ENCODE measurements around the gene PRKN. TPM values are rescaled to one million over a fixed set of nuclear protein-coding genes. Genes with fewer than 3 reads are reported as not detected.

PRKN gene
- total RNA-seq, 1 experiment from 2014 or later, result not detected

DNA sequence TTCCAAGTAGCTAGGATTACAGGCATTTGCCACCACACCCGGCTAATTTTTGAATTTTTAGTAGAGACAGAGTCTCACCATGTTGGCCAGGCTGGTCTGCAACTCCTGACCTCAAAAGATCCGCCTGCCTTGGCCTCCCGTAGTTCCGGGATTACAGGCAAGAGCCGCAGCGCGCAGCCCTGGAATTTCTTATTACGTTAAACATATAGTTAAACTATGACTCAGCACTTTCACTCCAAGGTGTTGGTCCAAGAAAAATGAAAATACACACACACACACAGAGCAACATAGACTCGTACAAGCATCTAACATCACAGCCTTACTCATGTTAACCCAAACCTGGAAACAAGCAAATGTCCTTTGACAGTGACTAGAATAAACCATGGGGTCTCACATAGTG, 663.9 kb downstream of the PRKN start:
- DNase-seq (ENCODE audit: low read depth), result peak; percentile 41

DNA sequence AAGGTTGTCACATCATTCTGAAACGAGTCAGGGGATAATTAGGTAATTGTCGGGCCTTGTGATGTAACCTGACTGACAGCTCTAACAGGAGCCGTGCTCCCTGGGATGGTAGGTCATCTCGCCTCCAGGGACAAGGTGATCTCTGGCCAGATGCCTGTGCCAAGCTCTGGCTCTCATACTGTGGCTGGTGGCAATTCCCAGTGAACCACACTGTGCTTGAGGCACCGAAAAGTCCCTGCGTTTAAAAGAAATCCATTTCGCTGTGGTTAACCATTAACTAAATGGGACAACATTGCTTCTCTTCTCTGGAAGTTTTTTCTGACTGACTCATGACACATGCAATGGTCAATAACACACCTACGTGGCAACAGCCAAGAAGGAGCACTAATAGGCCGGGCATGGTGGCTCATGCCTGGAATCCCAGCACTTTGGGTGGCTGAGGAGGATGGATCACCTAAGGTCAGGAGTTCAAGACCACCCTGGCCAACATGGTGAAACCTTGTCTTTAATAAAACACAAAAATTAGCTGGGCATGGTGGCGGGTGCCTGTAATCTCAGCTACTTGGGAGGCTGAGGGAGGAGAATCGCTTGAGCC, 669.2 kb downstream of the PRKN start:
- DNase-seq (ENCODE audit: low read depth), result peak; percentile 78

DNA sequence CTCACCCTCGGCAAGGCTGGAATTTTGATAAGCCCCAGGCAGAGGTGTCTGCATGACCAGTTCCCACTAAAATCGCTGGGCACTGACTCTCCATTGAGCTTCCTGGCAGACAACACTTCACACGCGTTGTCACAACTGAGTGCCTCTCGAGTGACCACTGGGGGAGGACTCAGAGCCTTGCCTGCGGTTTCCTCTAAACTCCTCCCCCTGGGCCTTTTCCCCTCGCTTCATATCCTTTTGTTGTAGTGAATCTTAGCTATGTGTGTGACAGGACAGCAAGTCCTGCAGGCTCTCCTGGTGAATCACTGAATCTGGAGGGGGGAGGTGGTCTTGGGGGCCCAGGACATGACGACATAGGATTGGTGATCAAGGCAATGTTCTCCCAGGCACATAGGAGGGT, 670.8 kb downstream of the PRKN start:
- DNase-seq (ENCODE audit: low read depth), result peak; percentile 69

DNA sequence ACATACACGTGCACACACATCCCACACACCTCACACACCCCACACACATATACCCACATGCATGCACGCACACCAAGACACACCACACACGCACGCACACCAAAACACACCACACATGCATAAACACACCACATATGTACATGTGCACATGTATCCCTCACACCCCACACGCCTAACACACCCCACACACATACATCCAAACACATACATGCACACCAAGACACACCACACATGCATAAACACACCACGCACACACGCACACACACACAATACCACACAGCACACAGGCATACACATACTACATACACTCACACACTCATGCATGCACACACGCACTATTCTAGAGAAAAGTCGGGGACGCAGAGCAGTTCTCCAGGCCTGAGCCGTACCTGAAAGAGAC, 671.5 kb downstream of the PRKN start:
- DNase-seq (ENCODE audit: low read depth), result no peak

DNA sequence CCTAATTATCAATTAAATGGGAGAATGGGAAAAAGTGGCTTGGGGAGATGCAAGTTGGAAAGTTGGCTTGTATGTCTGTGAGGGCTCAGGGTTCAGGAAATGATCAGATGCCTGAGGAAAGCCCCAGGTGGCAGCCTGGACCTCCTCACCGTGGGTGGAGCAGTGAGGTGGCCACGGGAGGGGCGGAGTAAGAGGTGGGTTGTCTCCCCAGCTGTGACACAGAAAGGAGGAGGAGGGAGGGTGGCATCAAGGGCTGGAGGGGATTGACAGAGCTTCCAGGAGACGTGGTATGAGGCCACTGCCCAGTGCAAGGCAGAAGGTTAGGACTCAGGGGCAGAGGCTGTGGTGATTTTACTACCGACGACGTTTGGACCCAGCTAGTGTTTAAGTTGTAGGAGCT, 672.2 kb downstream of the PRKN start:
- no peak for DNase-seq (ENCODE audit: low read depth)

DNA sequence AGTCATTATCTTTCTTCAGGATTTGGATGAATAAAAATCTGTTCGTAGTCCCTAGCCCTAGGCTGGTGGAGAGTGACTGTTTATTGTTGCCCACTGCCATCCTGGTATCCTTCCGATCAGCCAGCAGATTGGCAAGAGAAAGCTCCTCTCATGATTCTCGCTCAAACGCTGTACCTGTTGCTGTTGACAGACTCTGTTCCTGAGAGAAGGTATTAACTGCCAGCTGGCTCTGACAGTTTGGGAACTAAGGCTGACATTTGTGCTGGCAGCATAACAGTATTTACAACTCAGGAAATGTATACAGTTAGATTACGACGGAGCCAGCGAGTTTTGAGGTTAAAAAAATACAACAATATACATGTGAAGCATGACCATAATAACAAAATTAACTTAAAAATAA, 674.5 kb downstream of the PRKN start:
- DNase-seq (ENCODE audit: low read depth), result no peak

DNA sequence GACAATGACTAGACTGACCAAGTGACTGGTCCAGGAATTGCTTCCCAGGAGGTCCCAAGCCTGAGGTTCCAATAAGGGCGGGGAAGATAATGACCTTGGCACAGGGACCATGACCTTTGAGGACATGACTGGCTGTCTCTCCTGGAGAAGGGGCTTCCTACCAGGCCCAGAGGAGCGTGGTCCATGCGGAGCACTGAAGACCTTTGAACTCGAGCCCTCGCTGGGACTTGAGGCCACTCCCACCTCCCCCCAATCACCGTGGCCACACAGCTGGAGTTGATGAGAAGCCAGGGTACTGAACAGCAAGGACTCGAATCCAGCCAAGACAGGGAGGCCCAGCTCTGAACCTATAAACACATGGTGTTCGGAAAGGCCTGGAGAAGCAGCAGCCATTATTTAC, 677.0 kb downstream of the PRKN start:
- no peak for DNase-seq (ENCODE audit: low read depth)

DNA sequence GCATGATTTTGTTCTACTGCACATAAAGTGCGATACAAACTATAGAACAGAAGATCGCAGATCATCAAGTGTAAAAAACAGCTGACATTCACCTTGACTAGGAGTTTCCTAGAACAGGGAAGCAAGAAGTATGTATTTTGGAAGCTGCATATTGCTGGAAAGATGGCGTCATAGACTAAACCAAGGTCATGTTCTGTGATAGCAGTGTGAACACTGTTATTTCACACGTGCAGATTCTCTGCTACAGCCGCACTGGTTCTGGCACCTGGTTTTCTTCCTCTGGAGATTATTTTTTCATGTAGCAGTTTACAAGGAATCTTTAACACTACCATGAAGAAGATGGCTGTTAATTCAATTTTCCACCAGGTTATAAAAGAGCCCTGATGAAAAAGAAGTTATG, 681.2 kb downstream of the PRKN start:
- no peak for DNase-seq (ENCODE audit: low read depth)

DNA sequence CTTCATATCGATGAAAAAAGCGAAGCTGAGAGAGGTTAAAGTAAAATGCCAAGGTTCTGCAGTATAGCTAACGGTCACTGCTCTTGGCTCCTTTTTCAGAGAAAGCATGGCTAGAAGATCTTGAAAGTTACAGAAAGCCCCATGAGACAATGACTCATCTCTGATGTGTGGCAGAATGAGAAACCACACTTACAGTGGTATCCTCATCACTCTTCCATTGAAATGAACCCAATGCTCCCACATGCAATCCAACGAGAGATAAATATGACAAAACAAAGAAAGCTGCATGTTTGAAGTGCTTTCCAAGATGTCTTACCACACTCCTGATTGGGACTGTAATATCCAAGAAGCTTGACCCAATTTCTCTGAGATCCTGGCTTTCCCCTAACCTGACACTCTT, 694.9 kb downstream of the PRKN start:
- DNase-seq (ENCODE audit: low read depth), result peak; percentile 37

DNA sequence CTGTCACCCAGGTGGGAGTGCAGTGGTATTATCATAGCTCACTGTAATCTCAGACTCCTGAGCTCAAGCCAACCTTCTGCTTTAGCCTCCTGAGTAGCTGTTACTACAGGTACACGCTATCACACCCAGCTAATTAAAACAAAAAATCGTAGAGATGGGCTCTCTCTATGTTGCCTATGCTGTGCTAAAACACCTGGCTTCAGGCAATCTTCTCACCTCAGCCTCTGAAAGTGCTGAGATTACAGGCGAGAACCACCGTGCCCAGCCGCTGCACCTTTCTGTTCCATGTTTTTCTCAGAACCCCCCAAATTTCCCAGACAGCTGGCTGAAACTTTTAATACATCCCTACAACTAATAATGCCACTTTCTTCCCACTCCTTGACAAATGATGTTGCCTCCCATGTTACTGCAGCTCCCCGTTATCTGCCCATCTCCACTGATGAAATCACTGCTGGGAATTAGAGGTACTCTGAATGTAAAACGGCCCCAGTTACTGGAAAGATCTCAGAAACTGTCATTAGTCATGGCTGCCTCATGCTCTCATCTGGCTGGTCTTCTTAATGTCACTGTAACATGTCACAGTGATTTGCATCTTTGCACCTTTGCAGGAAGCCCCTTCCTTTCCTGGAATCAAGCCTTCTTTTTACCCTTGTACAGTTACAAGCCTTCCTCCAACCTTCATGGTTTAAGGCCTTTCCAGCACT, 697.5 kb downstream of the PRKN start:
- no peak for DNase-seq (ENCODE audit: low read depth)

DNA sequence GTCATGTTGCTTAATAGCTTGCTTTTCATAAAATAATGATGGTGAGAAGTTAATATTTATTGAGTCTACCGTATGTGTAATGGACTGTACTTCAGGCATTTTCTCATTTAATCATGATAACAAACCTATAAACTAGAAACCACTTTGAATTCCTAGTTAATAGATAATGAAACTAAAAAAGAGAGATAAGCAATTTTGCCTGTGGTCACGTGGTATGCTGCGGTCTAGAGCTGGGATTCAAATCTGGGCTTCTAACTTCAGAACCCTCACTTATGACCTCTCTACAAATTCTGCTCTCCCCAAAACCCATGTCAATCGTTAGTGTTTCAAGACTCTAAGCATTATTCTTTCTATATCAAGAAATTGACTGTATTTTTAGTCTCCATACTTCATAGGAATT, 700.7 kb downstream of the PRKN start:
- peak; percentile 2 for DNase-seq (ENCODE audit: low read depth)

DNA sequence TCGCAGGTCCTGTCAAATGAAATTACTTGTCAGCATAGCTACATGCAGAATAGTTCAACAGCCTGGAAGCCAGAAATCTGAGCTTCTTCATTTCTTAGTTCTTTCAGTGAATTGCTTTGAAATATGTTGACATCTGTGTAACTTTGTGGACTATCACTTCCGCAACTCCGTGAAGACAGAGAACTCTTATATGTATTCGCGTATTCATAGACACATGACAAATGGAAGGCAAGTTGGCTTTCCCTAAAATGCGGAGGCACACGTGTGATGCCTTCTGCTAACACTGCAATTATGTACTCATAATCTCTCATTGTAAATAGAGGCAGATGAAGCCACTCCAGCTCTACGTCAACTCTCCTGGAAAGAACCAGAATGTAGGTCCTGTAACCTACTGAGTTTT, 701.5 kb downstream of the PRKN start:
- no peak for DNase-seq (ENCODE audit: low read depth)

DNA sequence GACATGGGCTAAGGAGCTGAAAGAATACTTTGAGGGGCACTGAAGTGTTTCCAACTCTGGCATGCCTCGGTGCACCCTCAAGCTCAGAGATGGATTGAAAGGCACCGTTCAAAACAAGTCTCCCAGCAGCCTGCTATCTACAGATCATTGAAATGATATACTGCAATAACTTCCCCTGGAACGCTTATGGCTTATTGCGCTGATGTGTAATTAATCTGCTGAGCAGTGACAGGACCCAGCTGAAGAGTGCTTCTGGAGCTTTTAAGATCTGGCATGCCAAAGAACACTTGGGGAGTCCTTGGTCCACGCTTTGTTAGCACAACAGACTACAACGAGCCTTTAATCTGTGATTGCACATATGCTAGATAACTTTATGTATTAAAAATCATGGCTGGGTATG, 708.2 kb downstream of the PRKN start:
- no peak for DNase-seq (ENCODE audit: low read depth)

DNA sequence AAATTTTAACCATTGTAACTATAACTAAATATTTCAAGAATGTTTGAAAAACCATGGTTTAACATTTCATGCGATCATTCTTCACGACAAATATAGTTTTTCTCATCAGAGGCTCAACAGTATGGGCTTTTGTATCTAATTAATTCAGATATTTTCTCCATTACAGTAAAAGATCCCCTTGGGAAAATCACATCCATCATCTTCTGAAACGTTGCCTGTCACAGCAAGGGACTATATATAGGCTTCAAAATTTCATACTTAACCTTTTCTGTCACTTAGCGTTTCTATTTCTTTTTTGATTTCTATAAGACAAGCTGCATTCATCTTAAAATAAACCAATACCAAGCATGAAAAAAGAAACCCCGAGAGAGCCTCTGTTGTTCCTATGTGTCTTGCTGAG, 710.0 kb downstream of the PRKN start:
- DNase-seq (ENCODE audit: low read depth), result no peak

DNA sequence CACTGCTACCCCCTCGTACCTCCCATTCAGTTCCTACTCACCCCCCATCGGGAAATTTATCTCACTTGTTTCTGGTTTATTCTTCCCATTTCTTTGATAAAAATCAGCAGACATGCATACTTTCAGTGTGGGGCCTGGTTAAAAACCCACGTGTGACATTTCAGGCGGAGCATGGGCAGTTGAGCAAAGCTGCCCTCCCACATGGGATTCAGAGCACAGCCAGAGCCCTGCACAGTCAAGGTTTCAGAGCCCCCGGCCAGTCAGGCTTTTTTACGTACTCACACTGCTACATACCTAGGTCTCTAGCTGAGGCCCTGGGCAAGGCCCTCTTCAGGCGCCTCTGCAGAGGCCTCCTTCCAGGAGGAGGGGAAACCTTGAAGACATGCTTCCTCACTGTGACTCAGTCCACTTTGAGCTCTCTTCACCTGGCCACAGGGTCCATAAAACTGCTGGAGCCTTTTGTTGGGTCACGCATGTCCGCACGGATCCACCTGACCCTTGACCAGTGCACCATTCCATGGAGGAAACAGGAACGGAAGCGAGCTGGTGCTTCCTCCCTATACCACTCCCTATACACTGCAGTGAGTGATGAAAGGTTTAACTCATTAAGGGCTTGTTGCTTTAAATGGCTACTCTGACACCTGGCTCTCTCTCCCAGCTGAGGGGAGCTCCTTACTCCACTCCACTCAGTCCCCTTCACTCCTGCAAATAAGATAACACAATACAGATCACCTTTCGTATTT, 713.3 kb downstream of the PRKN start:
- DNase-seq (ENCODE audit: low read depth), result no peak

DNA sequence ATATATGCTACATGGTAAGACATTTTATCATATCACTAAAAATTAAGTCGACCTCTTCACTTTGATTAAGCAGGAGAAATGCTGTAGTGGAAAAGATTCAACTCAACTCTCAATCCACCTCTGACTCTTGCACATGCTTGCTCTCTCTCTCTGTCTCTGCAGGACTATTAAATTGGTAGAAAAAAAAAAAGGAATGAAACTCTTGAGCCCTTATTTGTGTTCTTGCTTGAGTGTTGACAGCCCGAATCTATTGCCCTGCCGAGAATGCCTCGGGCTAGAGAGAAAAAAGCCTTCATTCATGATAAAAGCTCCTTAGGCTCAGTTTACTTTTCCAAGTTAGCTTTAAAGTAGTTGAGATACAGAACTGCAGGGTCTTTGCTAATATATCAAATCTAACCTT, 722.2 kb downstream of the PRKN start:
- no peak for DNase-seq (ENCODE audit: low read depth)

DNA sequence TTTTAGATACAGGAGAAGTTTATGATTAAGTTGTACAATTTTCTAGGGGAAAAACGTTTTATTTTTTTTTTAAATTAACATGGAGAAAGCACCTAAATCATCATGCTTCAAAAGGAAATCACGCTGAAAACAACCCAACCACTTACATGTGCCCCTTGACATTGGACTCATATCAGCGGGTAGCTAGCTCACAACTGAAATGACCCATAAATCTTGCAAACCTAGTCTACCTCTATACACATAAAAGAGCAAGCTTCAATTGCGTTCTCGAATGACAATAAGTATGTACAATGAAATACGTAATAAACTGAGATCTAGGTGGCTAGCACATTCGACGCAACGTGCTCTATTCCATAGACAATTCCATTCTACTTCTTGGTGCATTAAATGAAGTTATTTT, 730.8 kb downstream of the PRKN start:
- DNase-seq (ENCODE audit: low read depth), result no peak

DNA sequence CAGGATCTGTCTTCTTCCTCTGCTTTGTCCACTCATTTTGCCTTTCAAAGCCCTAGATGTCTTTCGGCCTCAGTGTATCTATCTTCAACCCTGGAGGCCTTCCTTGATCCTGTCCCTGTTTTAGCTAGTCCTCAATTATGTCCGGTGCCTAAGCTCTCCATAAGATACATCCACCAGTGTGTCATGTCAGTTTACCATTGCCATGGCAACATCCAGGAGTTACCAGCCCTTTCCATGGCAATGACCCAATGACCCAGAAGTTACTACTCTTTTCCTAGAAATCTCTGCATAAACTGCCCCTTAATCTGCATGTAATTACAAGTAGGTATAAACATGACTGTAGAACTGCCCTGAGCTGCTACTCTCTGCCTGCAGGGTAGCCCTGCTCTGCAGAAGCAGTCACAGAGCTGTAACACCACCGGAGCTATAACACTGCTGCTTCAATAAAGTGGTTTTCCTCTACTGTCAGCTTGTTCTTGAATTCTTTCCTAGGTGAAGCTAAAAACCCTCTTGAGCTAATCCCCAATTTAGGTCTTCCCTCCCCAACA, 741.6 kb downstream of the PRKN start:
- no peak for DNase-seq (ENCODE audit: low read depth)

DNA sequence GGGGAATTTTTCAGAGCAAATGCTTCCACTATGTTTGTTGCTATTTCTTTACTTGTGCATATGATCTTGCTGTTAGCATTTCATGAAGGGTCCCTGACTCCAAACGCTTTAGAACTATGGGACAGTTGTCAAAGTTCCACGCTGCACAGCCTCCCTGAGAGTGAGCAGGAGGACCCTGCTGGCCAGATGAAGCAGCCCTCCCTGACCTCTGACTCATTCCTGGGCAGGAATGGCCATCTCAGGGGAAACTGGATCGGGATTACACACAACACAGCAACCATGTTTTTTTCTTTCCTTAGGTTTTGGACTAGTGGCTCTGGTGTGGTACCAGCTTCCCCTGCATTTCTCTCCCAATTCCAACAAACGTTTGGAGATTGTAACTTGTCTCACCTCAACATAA, 742.9 kb downstream of the PRKN start:
- no peak for DNase-seq (ENCODE audit: low read depth)

DNA sequence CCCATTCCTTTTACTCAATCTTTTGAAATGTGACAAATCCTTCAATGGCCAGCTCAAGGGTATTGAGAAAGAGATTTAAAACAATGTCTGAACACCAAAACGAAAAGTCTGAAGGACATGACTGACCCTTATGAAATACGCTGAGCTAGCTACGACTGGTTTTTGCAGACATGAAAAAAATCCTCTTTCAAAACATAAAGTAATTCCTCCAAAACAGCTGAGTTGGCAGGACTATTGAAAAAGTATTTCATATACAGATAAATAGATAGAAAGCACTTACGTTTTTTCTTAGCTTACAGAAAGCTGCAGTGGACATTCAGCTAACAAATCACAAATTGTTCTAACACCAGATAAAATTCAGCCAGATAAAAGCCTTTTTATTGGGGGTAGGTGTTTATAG, 751.0 kb downstream of the PRKN start:
- no peak for DNase-seq (ENCODE audit: low read depth)

DNA sequence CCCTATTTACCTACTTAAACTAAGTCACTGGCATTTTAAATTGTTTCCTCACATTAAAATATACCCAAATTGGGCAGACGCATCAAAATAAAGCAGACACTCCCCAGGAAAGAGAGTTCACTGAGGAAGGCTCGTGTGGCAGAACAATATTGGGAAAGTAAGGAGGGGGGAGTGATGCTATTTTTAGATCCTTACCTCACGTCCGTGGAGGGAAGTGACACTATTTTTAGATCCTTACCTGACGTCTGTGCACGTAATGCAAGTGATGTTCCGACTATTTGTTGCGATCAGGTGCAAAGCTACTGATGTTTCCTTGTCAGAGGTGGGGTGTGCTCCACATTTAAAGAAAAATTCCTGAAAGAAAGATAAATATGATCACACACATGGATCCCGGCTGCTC, 754.5 kb downstream of the PRKN start:
- no peak for DNase-seq (ENCODE audit: low read depth)

DNA sequence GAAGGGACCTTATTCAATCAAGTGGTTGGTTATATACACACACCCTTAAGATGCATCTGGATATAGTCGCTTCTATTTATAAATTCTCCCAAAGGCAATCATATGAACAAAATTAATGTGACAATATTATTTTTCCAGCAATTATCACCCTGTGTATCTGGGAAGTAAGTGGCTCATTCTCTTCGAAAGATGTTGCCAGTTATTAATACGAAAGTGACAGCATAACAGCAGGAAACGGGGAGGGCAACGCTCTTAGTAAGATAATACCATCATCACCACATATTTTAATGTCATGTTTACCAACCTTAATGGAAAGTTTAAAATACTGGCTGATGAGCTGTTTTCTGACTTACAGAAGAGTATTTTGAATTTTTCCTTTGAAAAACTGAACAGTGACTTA, 756.5 kb downstream of the PRKN start:
- no peak for DNase-seq (ENCODE audit: low read depth)

DNA sequence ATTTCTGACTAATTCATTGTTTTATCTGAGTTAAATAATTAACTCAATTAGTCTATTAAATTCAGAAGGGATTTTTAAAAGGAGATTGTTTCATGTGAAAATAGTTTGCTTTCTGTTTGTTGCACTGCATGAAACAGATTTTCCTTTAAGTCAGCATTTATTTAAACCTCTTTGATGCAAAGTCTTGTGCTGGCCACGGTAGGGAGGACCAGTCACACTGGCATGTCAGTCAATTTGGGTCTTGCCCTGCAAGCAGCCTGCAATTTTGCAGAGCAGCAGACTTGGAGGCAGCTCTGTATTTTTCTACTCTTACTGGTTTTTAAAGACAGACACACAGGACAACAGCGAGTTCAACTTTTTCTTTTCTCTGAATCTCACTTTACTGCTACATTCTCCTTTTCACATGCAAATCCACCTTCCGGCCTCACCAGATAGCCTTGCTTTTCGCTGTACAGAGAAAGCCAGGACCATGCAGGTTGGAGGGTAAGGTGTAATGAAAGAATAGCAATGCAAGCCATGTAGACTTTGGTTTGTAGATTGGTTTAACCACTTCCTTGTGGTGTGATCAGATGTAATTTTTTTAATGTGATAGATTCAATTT, 763.8 kb downstream of the PRKN start:
- DNase-seq (ENCODE audit: low read depth), result no peak
